Bronchus fibroblast of lung (primary cell): Measurements from ENCODE around the gene ADAT1. TPM values are rescaled to one million over a fixed set of nuclear protein-coding genes. Genes with fewer than 3 reads are reported as not detected.

Experiments
- total RNA-seq: library from RNA; depleted of rRNA; stranded (reverse); fragments of >200 nt; gene quantifications from 2 replicates; pipeline ENCODE4 v1.2.3, GENCODE V29; 2015

Gene ADAT1
- total RNA-seq = 36.3 and 43.4 TPM in 2 replicates

GRCh38 chr16:75622761-75623605, at the start of gene ADAT1:
TSS of gene ADAT1 (minus strand) at chr16:75623281. CDS start at chr16:75620799, 2,482 bp downstream.

GRCh38 chr16:75647492-75648264, 24.6 kb upstream of the ADAT1 start, which contains the start of the genes KARS1 and TERF2IP:
TSS of gene KARS1 (minus strand) at chr16:75647665. CDS start at chr16:75647639, 26 bp downstream.
TSS of gene TERF2IP (plus strand) at chr16:75647773. CDS start at chr16:75647883, 110 bp downstream.

GRCh38 chr16:75566040-75566757, 56.9 kb downstream of the ADAT1 start, which contains the start of gene GABARAPL2:
TSS of gene GABARAPL2 (plus strand) at chr16:75566379. CDS start at chr16:75566487, 108 bp downstream.

DNA sequence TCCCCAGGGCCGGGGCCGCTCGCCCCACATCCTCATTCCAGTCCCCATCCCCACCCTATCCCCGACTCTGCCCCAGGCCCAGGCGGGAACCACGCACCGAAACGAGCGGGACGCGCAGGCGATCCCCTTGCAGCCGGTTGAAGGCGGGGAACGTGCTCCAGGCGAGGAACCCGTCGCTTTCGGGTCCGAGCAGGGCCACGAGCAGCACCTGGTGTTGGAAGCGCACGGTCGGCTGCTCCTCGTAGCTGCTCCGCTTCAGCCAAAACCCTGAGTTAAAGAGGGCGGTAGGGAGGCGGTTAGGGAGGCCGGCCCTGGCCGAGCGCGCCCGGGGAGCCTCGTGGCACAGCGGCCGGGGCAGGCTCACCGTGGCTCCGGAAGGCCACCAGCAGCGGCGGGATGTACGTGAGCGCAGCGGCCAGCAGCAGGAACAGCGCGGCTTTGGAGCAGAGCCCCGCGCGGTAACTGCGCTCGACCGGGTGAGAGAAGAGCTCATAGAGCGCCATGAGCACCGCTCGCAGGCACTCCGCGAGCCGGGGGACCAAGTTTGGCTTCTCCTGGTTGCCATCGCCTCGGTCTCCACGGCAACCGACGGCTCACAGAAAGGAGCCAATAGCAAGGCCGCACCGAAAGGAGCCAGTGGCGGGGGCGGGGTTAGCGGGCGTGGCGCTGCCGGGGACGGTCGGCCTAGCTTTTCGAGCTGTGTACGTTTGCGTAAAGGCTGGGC, 67.2 kb downstream of the ADAT1 start, which contains the start of gene TMEM231:
TSS of gene TMEM231 (minus strand) at position 546 of the 724 bp plus-strand sequence. CDS start at position 503, 43 bp downstream.

Other genes starting within 250 kb of the ADAT1 start
- gene CFDP1, start 189.8 kb downstream of the ADAT1 start, total RNA-seq = 37.5 and 44.4 TPM in 2 replicates
- 4.2 and 5.5 TPM in 2 replicates for gene TMEM170A, start 158.6 kb downstream of the ADAT1 start, total RNA-seq
- 1.0 and 2.0 TPM in 2 replicates for gene CHST6, start 127.8 kb downstream of the ADAT1 start, total RNA-seq
- gene CHST5, start 87.2 kb downstream of the ADAT1 start, total RNA-seq = under 0.01 TPM in 1 of 2 replicates, not detected in the other
- gene TMEM231, start 67.0 kb downstream of the ADAT1 start, total RNA-seq = 8.6 and 12.6 TPM in 2 replicates
- 41.2 and 44.2 TPM in 2 replicates for gene GABARAPL2, start 56.9 kb downstream of the ADAT1 start, total RNA-seq
- 188 and 191 TPM in 2 replicates for gene KARS1, start 24.4 kb upstream of the ADAT1 start, total RNA-seq
- gene TERF2IP, start 24.5 kb upstream of the ADAT1 start, total RNA-seq = 30.3 and 36.7 TPM in 2 replicates
- not detected in 2 replicates for gene CPHXL2, start 53.7 kb upstream of the ADAT1 start, total RNA-seq
- not detected in 2 replicates for gene DUXB, start 78.2 kb upstream of the ADAT1 start, total RNA-seq
- gene CPHXL, start 103.2 kb upstream of the ADAT1 start, total RNA-seq = not detected in 2 replicates